ENCODE data around the gene KMT2C.
"Not testable (repeated sequence)": the region's sequence is repeated elsewhere in the genome, so short reads cannot be mapped to it uniquely, and the experiment has no call there.

Gene KMT2C

DNA sequence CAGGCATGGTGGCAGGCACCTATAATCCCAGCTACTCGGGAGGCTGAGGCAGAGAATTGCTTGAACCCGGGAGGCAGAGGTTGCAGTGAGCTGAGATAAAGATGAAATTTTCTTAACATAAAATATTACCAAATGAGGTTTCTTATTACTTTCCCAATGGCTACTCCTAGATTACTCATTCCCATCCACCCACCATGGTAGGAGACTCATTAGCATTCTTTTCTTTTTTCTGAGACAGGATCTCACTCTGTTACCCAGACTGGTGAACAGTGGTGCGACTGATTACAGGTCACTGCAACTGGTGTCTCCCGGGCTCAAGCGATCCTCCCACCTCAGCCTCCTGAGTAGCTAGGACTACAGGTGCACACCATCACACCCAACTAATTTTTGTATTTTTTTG is 82.5 kb downstream of the KMT2C start:
- not testable (repeated sequence) for DNase-seq

DNA sequence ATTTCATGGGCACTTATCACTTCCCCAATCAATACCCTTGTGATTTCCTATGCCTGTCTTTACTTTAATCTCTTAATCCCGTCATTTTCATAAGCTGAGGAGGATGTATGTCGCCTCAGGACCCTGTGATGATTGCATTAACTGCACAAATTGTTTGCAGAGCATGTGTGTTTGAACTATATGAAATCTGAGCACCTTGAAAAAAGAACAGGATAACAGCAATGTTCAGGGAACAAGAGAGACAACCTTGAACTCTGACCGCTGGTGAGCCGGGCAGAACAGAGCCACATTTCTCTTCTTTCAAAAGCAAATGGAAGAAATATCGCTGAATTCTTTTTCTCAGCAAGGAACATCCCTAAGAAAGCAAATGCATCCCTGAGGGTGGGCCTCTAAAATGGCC is 84.1 kb downstream of the KMT2C start:
- DNase-seq: not testable (repeated sequence)

DNA sequence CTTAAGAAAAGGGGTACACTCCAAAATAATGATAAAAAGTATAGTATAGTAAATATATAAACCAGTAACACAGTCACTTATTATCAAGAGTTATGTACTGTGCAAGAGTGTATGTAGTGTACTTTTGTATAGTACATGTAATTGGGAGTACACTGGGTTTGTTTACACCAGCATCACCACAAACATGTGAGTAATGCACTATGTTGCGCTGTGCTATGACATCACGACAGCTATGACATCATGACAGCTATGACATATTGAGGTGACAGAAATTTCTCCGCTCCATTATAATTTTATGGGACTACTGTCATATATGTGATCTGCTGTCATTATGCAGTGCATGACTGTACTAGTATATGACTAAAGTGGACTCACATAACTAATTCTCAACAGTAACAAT is 84.6 kb downstream of the KMT2C start:
- no peak for DNase-seq

DNA sequence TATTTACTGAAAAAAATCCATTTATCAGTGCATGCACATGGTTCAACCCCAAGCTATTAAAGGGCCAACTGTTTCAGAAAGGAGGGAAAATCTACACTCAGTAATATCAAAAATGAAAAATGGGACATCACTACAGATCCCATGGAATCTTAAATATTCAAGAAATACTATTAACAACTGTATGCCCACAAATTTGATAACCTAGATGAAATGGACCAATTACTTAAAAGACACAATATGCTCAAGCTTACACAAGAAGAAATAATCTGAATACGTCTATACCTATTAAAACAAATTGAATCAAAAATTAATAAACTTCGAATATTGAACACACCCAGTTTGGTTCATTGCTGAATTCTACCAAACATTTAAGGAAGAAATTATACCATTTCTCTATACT is 87.9 kb downstream of the KMT2C start:
- DNase-seq: no peak

DNA sequence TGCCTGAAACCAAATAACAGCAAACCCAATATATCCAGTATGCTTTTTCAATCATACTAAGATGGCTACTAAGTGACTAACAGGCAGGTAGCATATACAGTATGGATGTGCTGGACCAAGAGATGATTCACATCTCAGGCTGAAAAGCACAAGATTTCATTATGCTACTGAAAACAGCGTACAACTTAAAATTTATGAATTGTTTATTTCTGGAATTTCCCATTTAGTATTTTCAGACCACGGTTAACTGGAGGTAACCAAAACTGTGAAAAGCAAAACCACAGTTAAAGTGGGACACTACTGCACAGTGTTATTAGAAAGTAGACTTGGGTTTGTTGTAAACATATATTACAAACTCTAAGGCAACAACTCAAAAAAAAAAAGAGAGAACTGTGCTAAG is 91.5 kb downstream of the KMT2C start:
- no peak for DNase-seq

DNA sequence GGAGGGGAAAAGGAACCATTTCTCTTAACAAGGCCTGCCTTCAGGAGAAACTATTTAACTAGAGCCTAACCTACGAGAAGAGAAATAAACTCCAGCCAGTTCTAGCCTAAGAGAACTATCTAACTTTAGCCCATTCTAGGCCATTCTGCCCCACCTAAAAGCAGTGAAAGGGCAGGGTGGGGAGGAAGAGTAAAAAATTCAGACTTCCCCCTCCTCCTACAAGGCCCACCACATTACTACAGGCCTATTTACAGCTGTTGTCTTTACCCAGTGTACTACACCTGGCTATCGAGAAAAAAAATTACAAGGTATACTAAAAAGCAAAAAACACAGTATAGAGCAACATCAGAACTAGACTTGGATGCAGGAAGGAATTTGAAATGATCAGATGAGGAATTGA is 93.0 kb downstream of the KMT2C start:
- DNase-seq: no peak

DNA sequence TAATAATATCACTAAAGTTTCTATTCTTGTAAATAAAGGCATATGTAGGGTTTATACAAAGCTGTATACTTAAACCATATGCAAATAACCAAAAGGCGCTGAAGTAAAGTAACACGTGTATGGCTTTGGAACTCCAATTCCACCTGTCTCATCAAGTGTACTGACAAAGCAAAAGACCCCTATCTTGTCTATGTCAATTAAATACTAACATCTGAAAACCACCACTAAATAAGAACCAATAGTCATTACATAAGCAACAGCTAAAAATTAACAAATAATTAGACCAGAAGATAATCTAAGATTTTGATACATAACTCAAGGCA is 93.9 kb downstream of the KMT2C start:
- no peak for DNase-seq

DNA sequence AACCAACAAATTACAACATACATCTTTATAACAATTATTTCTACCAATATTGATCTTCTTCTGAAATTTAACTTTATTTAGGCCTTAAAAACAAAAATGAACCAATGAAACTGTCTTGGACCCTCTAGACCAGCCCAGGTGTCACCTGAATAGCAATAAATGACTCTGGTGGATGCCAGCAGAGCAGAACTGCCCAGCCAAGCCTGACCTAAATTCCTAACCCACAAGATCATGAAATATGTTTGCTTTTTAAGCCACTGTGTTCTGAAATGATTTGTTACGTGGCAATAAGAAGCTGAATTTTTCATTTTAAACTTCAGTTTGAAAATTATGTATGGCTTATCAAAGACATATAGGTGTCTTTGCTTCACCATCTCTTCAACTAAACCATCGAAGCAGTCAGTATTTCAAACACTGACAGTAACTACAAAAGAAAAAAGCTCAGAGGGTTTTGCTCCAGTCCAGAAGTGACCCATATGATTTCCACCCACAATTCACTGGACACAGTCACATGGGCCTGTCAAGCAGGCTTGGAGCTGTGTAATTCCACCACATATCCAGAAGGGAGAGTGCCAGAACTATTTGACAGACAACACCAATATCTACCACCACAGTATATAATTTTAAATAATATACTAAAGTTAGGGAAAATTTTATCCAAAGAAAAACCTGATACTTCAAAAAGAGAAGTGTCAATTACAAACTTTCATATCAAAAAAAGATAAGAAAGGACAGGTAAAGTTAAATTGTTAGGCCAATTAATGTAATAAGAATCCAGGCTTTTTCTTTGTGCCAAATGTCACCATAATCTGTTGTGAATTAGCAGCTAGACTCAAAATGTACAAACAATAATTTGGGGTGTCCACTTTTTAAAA is 94.5 kb downstream of the KMT2C start:
- DNase-seq: no peak

DNA sequence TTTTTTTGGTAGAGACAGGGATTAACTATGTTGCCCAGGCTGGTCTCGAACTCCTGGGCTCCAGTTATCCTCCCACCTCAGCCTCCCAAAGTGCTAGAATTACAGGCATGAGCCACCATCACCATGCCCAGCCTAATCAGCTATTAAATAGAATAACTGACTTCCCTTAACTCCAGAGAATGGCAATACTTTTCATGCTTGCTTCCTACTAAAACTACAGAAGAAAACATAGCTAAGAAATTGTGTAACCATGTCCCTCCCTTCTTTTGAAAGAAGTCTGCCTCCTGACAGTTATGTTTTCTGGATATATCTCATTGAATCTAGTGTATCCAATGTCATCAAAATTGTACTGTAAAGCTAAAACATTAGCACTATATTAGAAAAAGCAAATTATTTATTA is 95.6 kb downstream of the KMT2C start:
- DNase-seq: no peak

DNA sequence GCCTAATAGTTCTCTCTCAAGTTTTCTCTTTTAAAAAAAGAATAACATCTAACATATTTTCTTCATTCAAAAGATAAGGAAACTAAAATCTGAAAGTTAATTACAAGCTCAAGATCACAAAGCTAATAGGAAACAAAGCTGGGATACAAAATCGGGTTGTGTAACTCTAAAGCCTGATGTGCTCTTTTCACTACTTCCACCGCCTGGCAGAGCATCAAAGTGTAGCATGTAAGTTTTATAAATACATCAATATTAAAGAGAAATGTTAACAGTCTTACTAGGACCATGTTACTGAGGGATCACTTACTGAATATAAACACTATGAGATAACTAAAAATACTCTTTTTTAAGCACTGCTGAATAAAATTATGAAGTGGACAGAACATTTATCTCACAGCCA is 97.2 kb downstream of the KMT2C start:
- DNase-seq: no peak

DNA sequence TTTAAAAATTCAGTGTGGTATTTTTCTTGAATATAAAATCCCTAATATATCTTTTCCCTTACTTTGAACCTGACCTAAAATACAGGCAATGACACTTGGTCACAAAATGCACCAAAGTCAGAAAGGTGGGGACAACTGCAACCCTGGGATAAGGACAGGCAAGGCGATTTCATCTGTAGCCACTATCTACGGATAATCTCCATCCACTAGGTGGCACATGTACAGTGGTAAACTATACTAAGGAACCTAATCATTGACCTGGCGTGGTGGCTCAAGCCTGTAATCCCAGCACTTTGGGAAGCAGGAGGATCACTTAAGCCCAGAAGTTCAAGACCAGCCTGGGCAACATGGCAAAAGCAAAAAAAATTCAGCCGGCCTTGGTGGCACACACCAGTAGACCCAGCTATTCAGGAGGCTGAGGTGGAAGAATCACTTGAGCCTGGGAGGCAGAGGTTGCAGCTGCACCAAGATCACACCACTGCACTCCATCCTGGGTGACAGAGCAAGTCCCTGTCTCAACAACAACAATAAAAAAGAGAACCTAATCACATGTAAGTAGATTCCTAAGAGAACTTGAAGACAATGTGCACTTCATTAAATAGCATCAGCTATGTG is 98.9 kb downstream of the KMT2C start:
- DNase-seq: peak; percentile 10

DNA sequence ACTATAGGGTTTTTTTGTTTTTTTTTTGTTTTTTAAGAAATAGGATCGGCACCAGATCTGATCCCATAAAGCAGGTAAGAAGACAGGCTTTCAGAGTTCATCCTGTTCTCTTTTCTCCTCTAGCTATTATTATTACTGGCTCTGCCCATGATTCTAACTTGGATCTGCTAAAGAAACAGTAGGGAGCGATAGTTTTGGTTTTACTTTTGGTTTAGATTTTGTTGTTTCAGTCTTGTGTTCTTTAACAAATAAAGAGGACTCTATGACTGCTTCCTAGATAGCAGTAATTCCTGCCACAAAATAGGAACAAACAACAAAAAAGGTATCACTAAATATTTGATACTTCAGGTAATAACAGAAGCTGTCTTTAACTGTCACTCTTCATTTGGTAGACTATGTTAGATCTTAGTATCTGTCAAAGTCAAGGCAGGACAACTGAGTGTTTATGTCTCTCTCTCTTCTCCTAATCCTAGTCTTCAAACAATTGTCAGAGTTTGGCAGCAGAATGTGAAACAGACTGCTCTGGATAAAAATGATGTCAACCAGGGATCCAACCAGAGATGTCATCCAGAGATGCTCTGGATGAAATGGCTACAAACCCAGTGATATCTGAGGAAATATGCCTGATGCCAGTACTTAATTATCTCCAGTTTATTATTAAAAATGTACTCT is 99.8 kb downstream of the KMT2C start:
- DNase-seq: no peak

DNA sequence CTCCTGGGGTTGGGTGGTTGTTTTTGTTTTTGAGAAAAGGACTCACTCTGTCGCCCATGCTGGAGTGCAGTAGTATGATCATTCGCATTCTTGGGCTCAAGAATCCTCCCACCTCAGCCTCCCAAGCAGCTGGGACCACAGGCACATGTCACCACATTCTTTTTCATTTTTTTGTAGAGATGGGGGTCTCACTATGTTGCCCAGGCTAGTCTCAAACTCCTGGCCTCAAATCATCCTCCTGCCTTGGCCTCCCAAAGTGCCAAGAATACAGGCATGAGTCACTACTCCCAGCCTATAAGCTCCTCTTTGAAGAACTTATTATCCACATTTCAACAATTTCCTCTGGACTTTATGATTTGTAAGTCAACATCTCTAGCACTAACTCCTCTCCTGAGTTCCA is 102.7 kb downstream of the KMT2C start:
- no peak for DNase-seq

DNA sequence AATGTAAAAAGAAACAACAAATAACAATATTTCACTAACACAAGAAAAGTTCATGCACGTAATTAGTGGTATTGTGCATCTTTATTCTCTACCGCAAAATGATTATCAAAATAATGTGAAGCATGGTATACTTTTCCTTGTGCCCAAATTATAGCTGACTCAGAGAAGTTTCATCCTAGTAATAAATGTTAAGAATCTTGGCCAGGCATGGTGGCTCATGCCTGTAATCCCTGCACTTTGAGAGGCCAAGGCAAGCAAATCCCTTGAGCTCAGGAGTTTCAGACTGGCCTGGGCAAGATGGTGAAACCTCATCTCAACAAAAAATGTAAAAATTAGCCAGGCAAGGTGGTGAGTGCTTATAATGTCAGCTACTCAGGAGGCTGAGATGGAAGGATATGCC is 105.0 kb downstream of the KMT2C start:
- no peak for DNase-seq

DNA sequence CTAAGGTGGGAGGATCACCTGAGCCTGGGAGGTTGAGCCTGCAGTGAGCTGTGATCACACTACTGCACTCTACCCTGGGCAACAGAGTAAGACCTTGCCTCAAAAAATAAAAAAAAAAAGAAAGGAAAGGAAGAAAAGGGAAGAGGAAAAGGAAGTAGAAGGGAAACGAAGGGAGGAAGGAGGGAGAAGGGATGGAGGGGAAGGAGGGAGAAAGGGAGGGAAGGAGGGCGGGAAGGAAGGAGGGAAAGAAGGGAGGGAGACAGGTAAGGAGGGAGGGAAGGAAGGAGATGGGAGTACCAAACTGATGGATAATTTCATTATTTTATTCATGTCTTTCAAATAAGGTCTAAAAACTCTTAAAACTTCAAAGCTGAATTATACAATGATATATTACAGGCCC is 106.3 kb downstream of the KMT2C start:
- no peak for DNase-seq

DNA sequence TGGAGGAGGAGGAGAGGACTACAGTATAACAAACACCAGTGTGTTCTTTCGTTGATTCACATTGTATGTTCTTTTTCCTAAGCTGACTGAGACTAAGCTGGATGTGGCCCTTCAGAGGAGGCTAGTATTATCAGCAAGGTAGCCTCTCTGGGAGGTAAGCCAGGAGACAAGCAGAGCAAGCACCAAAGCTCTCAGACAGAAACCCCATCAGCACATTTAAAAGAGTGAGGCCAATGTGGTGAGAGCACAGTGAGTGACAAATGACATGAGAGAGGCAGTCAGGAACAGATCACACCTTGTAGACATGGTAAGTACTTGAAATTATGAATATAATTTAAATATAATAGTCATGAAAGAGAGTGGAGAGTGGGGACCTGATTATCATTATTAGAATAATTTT is 107.6 kb downstream of the KMT2C start:
- DNase-seq: no peak

DNA sequence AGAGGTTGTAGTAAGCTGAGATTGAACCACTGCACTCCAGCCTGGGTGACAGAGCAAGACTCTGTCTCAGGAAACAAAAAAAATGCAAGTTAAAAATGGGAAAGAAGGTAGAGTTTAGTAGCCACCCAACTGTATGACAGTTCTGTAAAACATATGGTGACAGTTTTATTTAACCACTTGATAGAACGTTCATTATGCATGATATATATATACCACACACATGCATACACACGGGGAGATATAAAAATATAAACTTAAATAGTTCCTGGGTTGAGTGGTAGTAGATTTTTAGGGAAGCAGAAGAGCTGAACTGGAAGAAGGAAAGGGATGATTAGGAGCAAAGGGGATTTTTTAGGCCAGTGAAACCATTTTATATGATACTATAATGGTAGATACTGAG is 120.0 kb downstream of the KMT2C start:
- no peak for DNase-seq

DNA sequence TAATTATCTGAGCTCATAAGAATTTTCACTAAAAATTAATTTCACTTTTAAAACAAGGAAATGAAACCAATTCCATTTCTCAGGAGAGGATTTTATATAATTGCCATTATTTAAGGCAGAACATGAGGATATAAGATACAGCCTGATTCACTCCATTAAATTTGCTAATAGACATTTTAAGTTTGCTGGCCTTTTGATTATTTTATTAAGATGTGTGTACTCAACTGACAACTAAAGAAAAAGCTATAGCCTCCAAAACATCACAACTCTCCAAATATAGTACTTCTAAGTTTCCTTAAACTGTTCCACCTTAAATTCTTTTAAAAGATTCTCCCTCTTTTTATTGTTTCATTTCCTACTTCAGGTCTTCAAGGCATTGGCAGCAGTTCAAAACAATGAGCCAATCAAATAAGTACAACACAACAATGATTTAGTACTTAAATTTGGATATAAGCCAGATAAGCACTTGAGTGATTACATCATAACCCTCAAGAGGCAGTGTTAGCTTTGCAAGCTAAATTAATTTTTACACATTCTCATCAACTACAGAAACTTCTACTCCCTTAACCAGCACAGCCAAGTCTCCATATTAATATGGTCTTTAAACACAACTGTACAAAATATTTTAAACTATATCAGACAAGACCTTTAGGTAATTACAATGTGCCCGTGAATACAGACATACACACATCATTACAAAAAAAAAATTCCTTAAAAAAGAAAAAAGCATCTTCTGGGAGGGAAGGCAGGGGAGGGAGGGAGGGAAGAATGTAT is 121.8 kb downstream of the KMT2C start:
- no peak for DNase-seq

DNA sequence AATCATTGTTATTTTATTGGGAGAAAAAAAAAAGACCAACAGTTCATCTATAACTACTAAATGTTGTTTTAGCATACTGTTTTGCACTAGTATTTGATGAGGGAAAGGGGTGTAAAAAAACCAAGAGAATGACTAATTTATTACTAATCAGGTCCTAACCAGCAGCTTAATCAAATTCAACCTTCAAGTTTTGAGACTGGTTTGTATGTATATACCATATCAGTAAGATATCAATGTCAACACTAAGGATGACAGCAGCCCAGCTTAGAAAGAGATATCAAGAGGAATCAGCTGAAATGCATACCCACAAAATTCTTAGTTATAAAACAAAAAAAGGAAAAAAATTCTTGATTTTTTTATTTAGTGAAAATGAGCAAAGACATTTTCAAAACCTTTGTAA is 122.6 kb downstream of the KMT2C start:
- no peak for DNase-seq

DNA sequence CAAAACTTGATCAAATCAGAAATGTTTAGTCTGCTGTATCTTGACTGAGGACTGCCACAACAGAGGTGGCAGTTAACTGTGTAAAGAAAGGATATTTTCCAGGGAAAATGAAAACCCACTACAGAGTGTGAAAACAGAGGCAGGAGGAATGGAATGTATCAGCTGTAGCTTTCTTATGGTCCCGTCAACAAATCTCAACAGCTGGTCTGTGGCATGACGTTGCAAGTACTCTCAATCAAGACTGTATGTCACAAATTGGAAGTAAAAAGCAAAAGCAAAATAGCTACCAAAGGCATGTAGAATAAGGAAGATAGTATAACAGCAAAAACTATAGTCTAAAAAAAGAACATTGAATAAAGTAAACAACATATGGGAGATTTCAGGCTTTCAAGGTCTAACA is 123.5 kb downstream of the KMT2C start:
- no peak for DNase-seq

DNA sequence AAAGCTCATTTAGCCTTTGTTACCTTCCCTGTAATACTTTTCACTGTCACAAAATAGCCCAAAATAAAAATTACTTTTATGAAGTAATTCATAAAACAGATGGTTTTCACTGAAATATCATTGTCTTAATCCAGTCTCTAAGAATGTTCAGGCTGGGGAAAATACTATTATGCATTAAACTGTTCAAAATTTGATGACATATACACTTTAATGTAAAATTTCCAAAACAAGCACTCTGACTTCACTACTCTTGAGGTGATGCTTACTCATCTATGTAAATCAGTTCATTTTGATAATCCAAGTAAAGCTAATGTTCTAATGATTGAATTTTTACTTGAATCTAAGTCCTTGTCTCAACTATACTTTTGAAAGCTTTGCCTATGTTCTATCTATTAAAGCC is 127.9 kb downstream of the KMT2C start:
- DNase-seq: no peak

DNA sequence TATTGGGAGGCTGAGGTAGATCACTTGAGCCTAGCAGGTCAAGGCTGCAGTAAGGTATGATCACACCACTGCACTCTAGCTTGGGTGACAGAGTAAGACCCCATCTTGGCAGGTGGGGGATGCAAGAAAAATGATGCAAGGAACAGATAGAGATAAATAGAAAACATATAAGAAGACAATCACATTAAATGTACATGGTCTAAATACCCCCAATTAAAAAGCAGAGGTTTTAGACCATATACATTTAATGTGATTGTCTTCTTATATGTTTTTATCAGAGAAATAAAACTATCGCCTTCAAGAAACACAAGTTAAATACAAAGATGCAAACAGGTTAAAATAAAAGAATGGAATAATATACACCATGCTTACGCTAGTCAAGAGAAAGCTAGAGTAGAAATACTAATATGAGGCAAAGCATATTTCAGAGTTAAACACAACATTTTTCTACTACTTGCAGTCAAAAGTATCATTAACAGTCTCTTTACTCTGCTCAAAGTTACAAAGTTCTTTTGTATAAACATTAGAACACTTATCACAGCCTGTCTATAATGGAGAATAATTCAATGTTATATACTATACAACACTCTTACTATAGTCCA is 136.2 kb downstream of the KMT2C start:
- DNase-seq: not testable (repeated sequence)

DNA sequence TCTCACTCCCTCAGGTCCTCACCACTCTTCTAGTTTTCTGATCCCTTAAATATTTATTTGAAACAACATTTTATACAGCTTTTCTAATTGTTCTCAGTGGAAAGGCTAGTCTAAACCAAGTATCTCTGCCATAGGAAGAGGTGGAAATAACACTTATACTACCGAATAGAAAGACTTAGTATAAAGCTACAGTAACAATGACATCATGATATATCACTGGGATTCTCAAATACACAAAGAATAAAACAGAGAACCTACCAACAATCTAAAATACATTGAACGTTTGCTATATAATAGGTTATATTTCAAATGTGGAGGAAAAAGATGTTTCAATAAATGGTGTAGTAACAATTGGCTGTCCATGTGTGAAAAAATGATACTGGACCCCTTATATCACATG is 142.9 kb downstream of the KMT2C start:
- no peak for DNase-seq

All from activated naive CD4-positive, alpha-beta T cell treated with Interleukin-2 at 50 U/mL for 16 hours (primary cell).